OCI-LY1 (cell line): ENCODE measurements around the gene ANKRD1.

ENCODE experiments used
- CTCF ChIP-seq: fragments of 200-600 bp; sonication (generic), shearing (Covaris generic); IDR thresholded peaks from 2 replicates; pipeline ENCODE4 v1.5.1; 2017; ENCODE audit warnings: mild to moderate bottlenecking, antibody characterized with exemption, low read length, moderate library complexity, mixed read lengths
- EZH2 ChIP-seq: fragments of 200-600 bp; sonication (generic), shearing (Covaris generic); IDR thresholded peaks from 2 replicates; pipeline ENCODE4 v1.8.0; 2017; ENCODE audit warnings: borderline replicate concordance, mixed run types, mild to moderate bottlenecking, antibody characterized with exemption, low read length, moderate library complexity, mixed read lengths

- TF ChIP-seq CTCF, result no peak
- TF ChIP-seq EZH2, result no peak
Measured at GRCh38 chr10:90905925-90906324, 15.0 kb downstream of the ANKRD1 start.
